Ecto neural progenitor cell (in vitro differentiated cells): ENCODE measurements around the gene PSEN1.
A peak's percentile ranks its signal among the peaks of the same experiment; 100 is the strongest.

ENCODE experiments used
- DNase-seq: peaks from one replicate; pipeline ENCODE4 v3.0.0-alpha.2; 2018; ENCODE audit warnings: low spot score

Gene PSEN1

GRCh38 chr14:73220061-73220460, 83.8 kb downstream of the PSEN1 start:
- no peak for DNase-seq

GRCh38 chr14:73220634-73221033, 84.3 kb downstream of the PSEN1 start:
- DNase-seq, result no peak

- DNase-seq, result no peak
Observed at GRCh38 chr14:73221945-73222344, 85.6 kb downstream of the PSEN1 start.

- DNase-seq, result no peak
Observed at GRCh38 chr14:73223049-73223448, 86.7 kb downstream of the PSEN1 start.

GRCh38 chr14:73225496-73225895, 89.2 kb downstream of the PSEN1 start:
- no peak for DNase-seq

GRCh38 chr14:73227812-73228781, 91.8 kb downstream of the PSEN1 start:
- peak; percentile 58 for DNase-seq

GRCh38 chr14:73230051-73230450, 93.7 kb downstream of the PSEN1 start:
- no peak for DNase-seq

- DNase-seq, result peak; percentile 72
Observed at GRCh38 chr14:73231981-73232851, 95.9 kb downstream of the PSEN1 start.

GRCh38 chr14:73232984-73233383, 96.7 kb downstream of the PSEN1 start:
- DNase-seq, result peak; percentile 42

- peak; percentile 40 for DNase-seq
Observed at GRCh38 chr14:73233564-73233963, 97.3 kb downstream of the PSEN1 start.

GRCh38 chr14:73234029-73234428, 97.7 kb downstream of the PSEN1 start:
- DNase-seq, result no peak

- peak; percentile 46 for DNase-seq
Observed at GRCh38 chr14:73234586-73235394, 98.5 kb downstream of the PSEN1 start.

GRCh38 chr14:73235531-73236155, 99.3 kb downstream of the PSEN1 start:
- peak; percentile 71 for DNase-seq

- peak; percentile 55 for DNase-seq
Observed at GRCh38 chr14:73236157-73236556, 99.8 kb downstream of the PSEN1 start.

GRCh38 chr14:73236752-73237218, 100.5 kb downstream of the PSEN1 start:
- DNase-seq, result no peak

- DNase-seq, result no peak
Observed at GRCh38 chr14:73237219-73237785, 101.0 kb downstream of the PSEN1 start, which contains the start of gene PAPLN. Gene PAPLN, plus strand, starts transcription at chr14:73237506. Its CDS starts 2,273 bp downstream, at chr14:73239779.

- DNase-seq, result peak; percentile 70
Observed at GRCh38 chr14:73237786-73238423, 101.6 kb downstream of the PSEN1 start.

- DNase-seq, result no peak
Observed at GRCh38 chr14:73238424-73238852, 102.1 kb downstream of the PSEN1 start.

- peak; percentile 45 for DNase-seq
Observed at GRCh38 chr14:73238941-73239340, 102.6 kb downstream of the PSEN1 start.
